NCI-H128 (cell line): ENCODE results near the gene ADRM1.

Experiments used
- DNase-seq: peaks from one replicate; lab custom pipeline; 2025; ENCODE audit not compliant: unreplicated experiment; lab: John Stamatoyannopoulos, UW

ADRM1 gene

DNA sequence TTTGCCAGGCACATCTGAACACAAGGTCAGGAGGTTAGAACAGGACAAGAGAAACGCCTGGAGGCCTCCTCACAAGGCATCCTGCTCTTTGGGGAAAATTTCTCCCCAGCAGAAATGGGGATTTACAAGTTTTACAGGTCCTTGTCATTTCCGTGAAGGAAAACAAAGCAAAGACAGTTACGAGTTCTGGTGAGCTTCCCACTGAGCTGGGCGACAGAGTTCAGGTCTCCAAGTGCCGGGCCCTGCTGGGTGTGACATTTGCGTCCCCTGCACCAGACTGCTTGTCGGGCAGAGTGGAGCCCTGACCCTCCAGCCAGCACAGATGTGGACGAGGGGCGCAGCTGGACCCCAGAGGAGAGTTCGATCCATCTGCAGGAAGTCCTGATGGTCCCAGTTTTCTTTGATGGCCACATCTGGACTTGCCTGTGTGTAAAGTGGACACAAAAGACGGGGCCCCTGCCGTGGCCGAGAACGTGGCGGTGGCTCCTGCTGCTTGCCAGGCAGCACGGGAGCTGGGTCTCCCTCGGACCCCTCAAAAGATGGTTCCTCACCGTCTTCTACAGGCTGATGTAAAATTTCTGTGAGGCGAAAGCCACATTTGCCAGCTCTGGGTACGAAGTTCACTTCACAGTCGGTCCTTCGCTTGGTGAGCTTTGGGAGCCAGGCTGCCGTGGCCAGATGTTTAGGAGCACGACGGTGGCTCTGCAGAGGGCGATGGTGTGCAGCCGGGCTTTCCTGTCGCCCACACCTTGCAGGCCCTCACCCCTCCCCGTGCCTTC, 5.2 kb upstream of the ADRM1 start:
- DNase-seq, result no peak

DNA sequence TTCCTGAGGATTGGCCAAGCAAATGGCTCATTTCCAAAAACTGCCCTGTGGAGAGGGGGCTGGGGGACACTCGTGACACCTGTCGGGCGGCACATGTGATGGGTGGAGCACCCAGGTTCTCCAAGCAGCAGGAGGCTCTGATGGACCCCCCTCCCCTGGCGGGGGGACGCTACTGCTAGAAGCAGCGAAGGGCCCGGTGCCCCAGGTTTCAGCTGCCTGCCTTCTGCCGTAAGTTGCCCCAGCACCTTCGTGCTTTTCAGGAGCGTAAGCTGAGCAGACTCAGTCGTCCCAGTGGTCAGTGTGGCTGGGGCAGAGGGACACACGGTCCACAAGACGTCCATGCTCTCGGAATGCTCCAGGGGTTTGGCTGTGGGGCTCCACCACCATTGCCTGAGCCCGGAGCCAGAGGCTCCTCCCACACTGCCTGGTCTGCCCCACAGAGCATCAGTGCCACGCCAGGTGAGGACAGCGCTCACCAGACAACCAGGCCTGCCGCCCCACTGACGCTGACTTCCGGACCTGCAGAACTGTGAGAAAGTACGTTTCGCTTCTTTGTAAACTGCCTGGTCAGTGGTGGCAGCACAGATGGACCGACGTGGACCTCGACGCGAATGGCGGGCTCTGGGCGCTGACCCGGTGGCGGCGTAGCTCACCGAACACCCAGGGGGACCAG, 4.1 kb upstream of the ADRM1 start:
- DNase-seq, result no peak

DNA sequence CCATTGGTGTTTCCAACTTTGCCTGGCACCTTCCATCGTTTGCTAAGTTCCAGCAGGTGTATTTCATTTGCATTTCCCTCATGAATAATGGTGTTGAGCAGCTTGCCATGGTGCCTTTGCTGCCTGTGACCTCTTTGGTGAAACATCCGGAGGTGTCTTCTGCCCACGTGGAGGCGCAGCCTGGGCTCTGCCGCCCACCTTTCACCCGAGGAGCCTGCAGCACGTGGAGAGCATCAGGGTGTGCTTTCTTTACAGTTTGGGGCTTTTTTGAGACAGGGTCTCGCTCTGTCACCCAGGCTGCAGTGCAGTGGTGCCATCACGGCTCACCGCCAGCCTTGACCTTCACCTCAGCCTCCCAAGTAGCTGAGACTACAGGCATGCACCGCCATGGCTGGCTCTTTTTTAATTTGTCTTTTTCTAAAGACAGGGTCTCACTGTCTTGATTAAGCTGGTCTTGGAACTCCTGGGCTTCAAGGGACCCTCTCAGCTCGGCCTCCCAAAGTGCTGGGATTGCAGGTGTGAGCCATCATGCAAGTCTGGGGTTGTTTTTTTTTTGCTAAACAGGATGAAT, 3.0 kb upstream of the ADRM1 start:
- DNase-seq, result no peak

DNA sequence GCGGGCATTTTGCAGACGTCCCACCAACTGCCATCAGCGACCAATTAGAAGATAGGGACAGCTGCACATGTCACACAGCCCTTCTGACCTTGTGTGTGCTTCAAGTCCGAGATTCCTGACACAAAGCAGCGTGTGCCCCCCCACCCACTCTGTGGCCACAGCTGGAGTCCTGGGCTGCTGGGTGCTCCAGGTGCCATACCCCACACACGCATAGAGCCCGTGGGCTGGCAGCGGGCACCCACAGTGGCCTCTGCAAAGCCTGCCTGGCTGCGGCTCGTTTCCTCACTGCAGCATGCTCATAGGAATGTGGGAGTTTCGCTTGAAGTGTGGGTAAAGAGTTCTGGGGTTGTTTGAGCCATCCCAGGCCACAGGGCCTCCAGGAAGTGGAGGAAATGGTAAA, 2.5 kb upstream of the ADRM1 start:
- DNase-seq, result no peak

DNA sequence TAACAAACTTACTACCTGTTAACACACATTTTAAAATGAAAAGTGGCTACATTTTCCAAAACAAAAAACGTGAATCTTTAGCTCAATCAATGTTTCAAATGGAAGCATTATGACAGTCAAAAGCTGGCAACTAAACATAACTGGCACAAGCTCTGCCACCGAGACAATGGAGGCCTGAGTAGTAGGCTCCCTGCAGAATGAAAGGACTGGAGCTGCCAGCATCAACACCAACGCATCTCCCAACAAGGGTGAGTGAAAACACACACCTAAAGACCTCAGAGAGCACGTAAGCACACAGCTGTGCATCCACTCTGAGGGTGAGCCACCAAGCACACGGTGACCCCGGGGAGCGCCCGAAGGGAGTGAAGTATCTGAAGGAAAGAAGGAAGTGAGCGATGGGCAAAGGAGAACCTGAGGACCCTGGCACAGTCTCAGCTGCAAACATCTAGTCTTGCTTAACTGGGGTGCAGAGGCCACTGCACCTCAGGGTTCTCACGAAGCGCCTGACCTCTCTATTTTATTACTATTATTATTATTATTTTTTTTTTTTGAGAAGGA, 1.6 kb upstream of the ADRM1 start:
- no peak for DNase-seq

DNA sequence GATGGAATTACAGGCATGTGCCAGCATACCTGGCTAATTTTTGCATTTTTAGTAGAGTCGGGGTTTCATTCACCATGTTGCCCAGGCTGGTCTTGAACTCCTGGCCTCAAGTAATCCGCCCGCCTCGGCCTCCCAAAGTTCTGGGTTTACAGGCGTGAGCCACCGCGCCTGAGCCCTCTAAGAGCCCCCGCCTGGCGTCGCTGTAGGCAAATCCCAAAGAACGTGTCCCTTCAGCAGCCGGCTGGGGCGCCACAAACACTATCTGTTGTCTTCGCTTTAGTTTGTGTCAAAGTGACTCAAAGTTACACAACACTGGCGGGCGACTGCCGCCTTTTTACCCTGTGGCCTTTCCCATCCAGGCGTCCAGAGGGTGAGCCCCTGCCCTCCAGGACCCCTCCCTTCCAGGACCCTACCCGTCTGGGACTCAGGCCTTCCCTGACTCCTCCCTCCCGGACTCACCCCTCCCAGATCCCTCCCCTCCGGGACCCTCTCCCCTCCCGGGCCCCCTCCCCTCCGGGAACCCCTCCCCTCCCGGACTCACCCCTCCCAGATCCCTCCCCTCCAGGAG, 940 bp upstream of the ADRM1 start:
- peak; percentile 13 for DNase-seq

DNA sequence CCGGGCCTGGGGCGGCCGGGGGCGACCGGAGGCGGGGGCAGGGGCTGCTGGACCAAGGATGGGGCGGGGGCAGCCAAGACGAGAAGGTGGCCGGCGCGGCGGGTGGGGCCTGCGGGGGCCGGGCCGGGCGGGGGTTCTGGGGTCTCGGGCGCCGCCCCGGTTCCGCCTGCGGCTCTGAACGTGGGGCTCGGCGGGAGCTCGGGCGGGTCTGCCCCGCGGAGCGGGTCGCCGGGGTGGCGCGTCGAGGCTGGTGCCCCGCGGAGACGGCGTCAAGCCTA, 204 bp downstream of the ADRM1 start:
- no peak for DNase-seq

DNA sequence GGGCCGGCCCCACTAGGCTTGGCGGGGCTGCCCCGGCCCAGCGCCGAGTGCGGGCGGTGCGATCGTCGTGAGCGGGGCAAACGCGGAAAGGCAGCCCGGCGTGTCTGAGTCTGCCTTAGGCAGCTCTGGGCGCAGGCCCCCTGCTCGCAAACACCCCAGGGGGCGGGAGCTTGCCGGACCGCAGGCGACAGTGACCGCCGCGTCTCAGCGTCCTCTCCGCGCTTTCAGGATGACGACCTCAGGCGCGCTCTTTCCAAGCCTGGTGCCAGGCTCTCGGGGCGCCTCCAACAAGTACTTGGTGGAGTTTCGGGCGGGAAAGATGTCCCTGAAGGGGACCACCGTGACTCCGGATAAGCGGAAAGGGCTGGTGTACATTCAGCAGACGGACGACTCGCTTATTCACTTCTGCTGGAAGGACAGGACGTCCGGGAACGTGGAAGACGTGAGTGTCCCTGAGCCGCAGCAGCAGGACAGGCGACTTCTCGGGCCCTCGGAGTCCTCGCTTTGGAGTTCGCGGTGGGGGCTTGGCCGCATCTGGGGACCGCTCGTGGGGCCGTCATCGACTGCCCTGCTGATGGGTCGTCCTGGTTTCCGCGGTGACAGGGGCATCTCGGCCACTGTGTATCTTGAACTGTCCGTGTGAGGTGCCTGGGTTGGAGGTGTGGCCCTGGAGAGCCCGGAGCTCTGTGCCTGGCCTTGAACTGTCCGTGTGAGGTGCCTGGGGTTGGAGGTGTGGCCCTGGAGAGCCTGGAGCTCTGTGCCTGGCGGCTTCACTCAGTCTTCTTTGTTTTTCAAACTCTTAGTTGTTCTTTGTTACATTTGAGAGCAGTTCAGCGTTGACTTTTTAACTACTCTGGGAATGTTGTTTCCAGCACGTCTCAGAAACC, 786 bp downstream of the ADRM1 start:
- no peak for DNase-seq

DNA sequence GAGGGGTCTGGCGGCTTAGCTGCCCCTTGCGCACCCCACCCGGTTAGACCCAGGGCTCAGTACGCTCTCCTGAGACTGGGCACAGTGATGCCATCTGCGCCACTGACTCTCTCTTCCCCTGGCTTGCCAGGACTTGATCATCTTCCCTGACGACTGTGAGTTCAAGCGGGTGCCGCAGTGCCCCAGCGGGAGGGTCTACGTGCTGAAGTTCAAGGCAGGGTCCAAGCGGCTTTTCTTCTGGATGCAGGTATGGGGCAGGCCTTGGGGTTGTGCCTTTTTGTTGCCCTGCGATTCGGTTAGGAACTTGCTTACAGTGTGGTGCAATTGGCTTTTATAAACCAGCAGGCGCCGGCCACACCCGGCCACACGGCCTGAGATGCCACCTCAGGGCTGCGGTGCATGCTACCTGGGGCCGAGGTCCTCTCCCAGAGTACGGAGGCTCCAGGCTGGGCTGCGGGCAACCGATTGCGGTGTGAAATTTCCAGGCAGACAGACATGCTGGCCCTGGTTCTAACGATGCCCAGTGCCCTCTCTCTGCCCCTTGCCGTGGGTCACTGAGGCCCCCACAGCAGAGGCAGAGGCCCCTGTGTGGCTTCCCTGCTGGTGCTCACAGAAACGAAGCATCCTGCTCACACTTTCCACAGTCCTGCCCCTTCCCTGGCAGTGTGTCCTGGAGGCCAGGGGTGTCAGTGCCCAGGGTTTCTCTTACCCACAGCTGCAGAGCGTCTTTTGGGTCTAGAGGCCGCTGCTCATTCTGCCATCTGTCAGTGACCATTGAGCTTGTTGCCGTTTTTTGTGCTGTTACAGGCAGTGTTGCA, 1.7 kb downstream of the ADRM1 start:
- no peak for DNase-seq

DNA sequence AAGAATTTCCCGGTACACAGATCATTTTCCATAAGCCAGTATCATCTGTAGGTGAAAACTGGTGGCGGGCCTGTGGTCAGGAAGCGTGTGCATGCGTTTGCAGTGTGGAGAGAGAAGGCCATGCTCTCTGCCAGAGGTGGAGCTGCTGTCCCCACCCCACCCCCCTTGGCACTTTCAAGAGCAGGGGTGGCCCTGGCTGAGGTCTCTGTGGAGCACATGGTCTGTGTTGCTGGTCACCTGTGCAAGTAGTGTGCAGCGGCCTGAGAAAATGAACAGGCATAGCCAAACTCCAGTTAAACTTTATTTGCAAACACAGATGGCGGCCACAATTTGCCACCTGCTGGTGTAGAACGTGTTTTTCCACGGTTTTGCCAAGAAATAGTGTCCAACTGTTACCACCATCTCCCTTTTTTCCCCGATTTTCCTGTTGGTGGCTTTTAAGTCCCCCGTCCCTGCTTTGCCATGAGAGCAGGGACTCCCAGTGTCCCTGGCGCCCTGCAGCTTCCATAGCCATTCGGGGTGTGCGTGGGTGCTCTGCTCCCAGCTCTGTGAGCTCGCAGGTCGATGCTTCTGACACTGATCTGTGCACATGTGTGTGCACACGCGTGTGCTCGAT, 2.5 kb downstream of the ADRM1 start:
- DNase-seq, result no peak

DNA sequence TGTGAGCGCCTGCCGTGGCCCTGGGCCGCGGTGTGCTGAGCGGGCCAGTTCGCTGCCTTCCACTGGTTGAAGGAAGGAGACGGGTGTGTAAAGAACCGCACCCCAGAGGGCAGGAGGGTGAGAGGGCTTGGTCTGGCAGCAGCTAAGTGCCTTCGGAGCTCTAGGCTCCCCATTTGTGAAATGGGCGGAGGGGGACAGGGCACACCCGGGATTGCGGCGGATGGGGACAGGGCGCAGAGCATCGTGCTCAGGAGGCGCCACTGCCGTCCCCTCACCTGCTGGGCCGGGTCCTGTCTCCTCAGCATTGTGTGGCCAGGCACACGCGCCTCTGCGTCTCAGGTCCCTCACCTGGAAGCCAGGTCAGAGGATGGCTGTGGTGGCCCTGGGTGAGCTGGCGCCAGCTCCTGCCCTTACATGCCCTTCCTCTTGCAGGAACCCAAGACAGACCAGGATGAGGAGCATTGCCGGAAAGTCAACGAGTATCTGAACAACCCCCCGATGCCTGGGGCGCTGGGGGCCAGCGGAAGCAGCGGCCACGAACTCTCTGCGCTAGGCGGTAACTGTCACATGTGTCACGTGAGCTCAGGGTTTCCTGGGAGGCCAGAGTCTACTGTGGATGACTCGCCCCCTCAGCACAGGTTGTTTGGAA, 3.1 kb downstream of the ADRM1 start:
- DNase-seq, result no peak

DNA sequence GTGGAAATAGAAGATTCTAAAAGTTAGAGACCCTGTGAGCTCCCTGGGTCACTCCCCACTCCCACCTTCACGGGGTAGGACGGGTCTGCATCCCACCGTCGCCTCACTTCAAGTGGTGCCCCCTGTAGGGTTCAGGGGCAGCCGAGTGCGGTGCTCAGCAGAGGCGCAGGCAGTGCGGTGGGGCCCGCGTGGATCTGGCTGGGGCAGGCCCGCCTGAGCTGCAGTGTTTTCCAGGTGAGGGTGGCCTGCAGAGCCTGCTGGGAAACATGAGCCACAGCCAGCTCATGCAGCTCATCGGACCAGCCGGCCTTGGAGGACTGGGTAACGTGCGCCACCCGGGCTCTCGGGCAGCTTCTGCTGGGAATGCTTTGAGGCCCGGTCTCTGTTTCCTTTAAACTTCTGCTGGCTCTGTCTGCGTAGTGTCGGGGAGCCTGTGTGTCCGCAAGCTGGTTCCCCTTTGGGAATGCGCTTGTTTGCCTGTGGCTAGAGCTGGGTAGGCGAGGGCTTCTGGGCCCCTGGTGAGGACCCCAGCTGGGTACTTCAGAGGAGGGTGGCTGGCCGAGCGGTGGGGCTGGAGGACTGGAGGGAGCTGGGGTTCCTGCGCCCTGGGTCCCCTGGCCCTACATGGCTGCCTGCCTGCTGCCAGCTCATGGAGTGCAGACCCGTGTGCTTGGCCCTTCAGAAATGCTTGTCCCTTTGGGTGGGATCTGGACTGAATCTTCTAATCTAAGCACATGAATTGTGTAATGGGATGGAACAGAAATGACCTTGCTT, 3.8 kb downstream of the ADRM1 start:
- DNase-seq, result no peak

DNA sequence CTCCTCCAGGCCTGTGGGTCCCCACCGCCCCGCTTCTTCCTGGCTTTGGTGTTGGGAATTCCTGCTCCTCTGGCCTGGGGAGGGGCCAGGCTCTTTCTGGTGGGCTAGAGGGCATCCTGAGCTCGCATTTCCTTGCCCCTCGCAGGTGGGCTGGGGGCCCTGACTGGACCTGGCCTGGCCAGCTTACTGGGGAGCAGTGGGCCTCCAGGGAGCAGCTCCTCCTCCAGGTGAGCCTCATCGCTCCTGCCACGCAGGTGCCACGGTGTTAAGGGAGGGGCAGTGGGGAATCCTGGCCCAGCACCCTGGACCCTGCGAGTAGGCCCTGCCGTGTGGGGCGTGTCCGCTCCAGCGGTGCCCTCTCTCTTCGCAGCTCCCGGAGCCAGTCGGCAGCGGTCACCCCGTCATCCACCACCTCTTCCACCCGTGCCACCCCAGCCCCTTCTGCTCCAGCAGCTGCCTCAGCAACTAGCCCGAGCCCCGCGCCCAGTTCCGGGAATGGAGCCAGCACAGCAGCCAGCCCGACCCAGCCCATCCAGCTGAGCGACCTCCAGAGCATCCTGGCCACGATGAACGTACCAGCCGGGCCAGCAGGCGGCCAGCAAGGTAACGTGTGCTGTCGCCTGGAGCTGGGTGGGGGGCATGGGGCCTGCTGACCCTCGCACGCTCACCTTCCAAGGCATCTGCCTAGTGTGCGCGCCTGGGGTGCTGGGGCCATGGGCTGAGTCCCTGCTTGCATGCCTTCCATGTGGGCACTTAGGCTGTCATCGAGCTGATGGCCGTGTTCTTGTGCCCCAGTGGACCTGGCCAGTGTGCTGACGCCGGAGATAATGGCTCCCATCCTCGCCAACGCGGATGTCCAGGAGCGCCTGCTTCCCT, 4.7 kb downstream of the ADRM1 start:
- DNase-seq, result no peak

DNA sequence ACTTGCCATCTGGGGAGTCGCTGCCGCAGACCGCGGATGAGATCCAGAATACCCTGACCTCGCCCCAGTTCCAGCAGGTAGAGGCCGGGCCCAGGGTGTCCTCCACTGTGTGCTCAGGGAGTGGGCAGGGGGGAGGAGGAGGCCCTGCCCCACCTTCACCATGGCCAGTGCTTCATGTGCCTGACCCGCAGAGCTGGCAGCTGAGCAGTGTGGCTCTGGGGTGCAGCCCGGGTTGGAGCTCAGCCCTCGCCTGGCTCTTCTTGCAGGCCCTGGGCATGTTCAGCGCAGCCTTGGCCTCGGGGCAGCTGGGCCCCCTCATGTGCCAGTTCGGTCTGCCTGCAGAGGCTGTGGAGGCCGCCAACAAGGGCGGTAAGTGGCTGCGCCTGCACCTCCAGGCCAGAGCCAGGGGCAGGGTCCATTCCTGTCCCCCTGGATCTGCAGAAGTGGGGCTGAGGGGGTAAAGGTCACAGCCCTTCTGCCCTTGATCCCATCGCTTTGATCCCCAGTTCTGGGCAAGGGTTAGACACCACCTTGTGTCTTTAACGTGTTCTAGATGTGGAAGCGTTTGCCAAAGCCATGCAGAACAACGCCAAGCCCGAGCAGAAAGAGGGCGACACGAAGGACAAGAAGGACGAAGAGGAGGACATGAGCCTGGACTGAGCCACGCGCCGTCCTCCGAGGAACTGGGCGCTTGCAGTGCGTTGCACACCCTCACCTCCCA, 5.5 kb downstream of the ADRM1 start:
- no peak for DNase-seq

DNA sequence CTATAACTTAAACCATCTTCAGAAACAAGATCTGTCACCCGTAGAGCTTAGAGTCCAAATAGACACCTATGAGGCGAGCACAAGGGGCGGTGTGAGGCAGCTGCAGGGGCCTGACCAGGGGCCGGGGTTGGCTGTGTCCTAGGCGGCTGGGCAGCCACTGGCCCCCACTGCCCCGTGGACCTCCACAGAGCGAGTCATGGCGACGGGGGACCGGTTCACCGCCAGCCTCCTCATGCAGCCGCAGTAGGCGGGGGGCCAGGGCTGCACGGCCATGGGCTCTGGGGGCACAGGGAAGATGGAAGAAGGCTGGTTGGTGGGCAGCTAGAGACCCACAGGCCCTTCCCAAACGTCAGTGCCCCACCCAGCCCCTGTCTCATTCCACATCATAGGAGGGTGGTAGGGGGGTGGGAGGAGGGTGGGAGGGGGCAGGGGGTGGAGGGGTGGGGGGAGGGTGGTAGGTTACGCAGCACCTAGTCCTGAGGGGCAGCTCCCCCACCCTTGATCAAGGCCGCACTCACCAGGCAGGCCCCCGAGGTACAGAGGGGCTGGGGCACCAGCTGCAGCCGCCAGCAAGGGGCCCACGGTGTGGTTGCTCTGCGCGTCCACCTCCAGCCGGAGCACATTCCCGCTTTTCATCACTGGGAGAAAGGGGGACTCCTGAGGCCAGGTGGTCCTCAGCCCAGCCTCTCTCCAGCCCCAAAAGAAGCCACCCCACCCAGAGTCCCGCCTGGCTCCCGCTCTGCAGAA, 6.6 kb downstream of the ADRM1 start:
- no peak for DNase-seq
